WTC11 (cell line): Measurements from ENCODE around the gene RIC8B. TPM values are rescaled to one million over a fixed set of nuclear protein-coding genes. Genes with fewer than 3 reads are reported as not detected.
A peak's percentile ranks its signal among the peaks of the same experiment; 100 is the strongest.

Source experiments
- ATAC-seq: fragments of 200-7000 bp; cut with Tn5 transposase; 2 replicates; pipeline ENCODE4 v1.10.0; 2021; ENCODE audit warnings: mild to moderate bottlenecking, moderate library complexity
- CTCF ChIA-PET: fragments of 300-600 bp; sonication (Branson Sonifier 250); formaldehyde crosslinking; loops from one replicate; lab custom pipeline; 2021; ENCODE audit warnings: antibody characterized with exemption; lab: Charles Lee
- POLR2A ChIA-PET: fragments of 350-600 bp; sonication (Branson Sonifier 250); formaldehyde crosslinking; loops from one replicate; lab custom pipeline; 2021; ENCODE audit warnings: antibody characterized with exemption; lab: Charles Lee
- DNase-seq: peaks from one replicate; pipeline ENCODE4 v3.0.0; 2021; ENCODE audit warnings: low spot score
- H3K27ac Mint-ChIP-seq: 2 replicates; pipeline ENCODE4 v1.8.0; 2021; ENCODE audit warnings: mixed read lengths
- H3K27me3 Mint-ChIP-seq: 2 replicates; pipeline ENCODE4 v1.8.0; 2021; ENCODE audit warnings: low read depth, mild to moderate bottlenecking, moderate library complexity, mixed read lengths
- H3K36me3 Mint-ChIP-seq: 2 replicates; pipeline ENCODE4 v1.8.0; 2021; ENCODE audit warnings: mixed read lengths
- H3K4me1 Mint-ChIP-seq: 2 replicates; pipeline ENCODE4 v1.8.0; 2022; ENCODE audit warnings: mixed read lengths
- H3K4me3 Mint-ChIP-seq: 2 replicates; pipeline ENCODE4 v1.8.0; 2021; ENCODE audit warnings: mild to moderate bottlenecking, moderate library complexity, mixed read lengths
- H3K9me3 Mint-ChIP-seq: 2 replicates; pipeline ENCODE4 v1.8.0; 2021; ENCODE audit warnings: mixed read lengths
- CREB1 ChIP-seq: sonication (generic); formaldehyde crosslinking; IDR thresholded peaks from 2 replicates; pipeline ENCODE4 v1.8.0; 2023; ENCODE audit warnings: mild to moderate bottlenecking, missing genetic modification reagents
- EMX1 ChIP-seq: fragments of 250-450 bp; sonication (Bioruptor Pico); IDR thresholded peaks from 2 replicates; pipeline ENCODE4 v1.8.0; 2021; ENCODE audit warnings: mild to moderate bottlenecking
- FOXK1 ChIP-seq: sonication (generic); formaldehyde crosslinking; IDR thresholded peaks from 2 replicates; pipeline ENCODE4 v1.8.0; 2022; ENCODE audit warnings: mild to moderate bottlenecking, moderate library complexity, missing genetic modification reagents
- JUN ChIP-seq: sonication (generic); formaldehyde crosslinking; IDR thresholded peaks from 2 replicates; pipeline ENCODE4 v1.8.0; 2023; ENCODE audit warnings: mild to moderate bottlenecking, missing genetic modification reagents
- NFYB ChIP-seq: sonication (generic); formaldehyde crosslinking; conservative IDR thresholded peaks from 2 replicates; pipeline ENCODE4 v1.8.0; 2022; ENCODE audit warnings: low read depth, missing genetic modification reagents
- NR1H2 ChIP-seq: sonication (generic); formaldehyde crosslinking; IDR thresholded peaks from 2 replicates; pipeline ENCODE4 v1.9.0; 2021; ENCODE audit warnings: mild to moderate bottlenecking, moderate library complexity, missing genetic modification reagents
- SMAD3 ChIP-seq: sonication (generic); formaldehyde crosslinking; IDR thresholded peaks from 2 replicates; pipeline ENCODE4 v1.8.0; 2022; ENCODE audit warnings: missing genetic modification reagents, mild to moderate bottlenecking, borderline replicate concordance
- SOX15 ChIP-seq: fragments of 250-450 bp; sonication (Bioruptor Pico); IDR thresholded peaks from 2 replicates; pipeline ENCODE4 v1.9.0; 2021; ENCODE audit warnings: mild to moderate bottlenecking
- TCF7 ChIP-seq: sonication (generic); formaldehyde crosslinking; IDR thresholded peaks from 2 replicates; pipeline ENCODE4 v1.8.0; 2022; ENCODE audit warnings: mild to moderate bottlenecking, low read depth, missing genetic modification reagents, moderate library complexity
- ZNF138 ChIP-seq: sonication (generic); formaldehyde crosslinking; conservative IDR thresholded peaks from 2 replicates; pipeline ENCODE4 v1.8.1; 2022; ENCODE audit warnings: mild to moderate bottlenecking, moderate library complexity, missing genetic modification reagents
- ZNF219 ChIP-seq: sonication (generic); formaldehyde crosslinking; IDR thresholded peaks from 2 replicates; pipeline ENCODE4 v1.8.0; 2023; ENCODE audit warnings: missing genetic modification reagents, mild to moderate bottlenecking, borderline replicate concordance
- ZNF263 ChIP-seq: sonication (generic); formaldehyde crosslinking; IDR thresholded peaks from 2 replicates; pipeline ENCODE4 v1.8.1; 2022; ENCODE audit warnings: low read depth, mild to moderate bottlenecking, moderate library complexity, missing genetic modification reagents
- ZNF396 ChIP-seq: fragments of 250-450 bp; sonication (Bioruptor Pico); IDR thresholded peaks from 2 replicates; pipeline ENCODE4 v1.8.0; 2021; ENCODE audit warnings: mild to moderate bottlenecking, moderate library complexity, borderline replicate concordance
- ZNF416 ChIP-seq: fragments of 250-450 bp; sonication (Bioruptor Pico); IDR thresholded peaks from 2 replicates; pipeline ENCODE4 v1.9.0; 2021; ENCODE audit warnings: mild to moderate bottlenecking, inconsistent platforms
- ZNF671 ChIP-seq: fragments of 250-450 bp; sonication (Bioruptor Pico); IDR thresholded peaks from 2 replicates; pipeline ENCODE4 v1.8.0; 2021; ENCODE audit warnings: mild to moderate bottlenecking
- total RNA-seq: library from RNA; stranded (reverse); gene quantifications from 3 replicates; pipeline ENCODE4 v1.2.3, GENCODE V29; 2021
- TF ChIP-seq, protein P1 (sequence below): sonication (generic); formaldehyde crosslinking; IDR thresholded peaks from 2 replicates; pipeline ENCODE4 v1.8.0; 2023; ENCODE audit warnings: mild to moderate bottlenecking, missing genetic modification reagents
- TF ChIP-seq, protein P2 (sequence below): sonication (generic); formaldehyde crosslinking; IDR thresholded peaks from 2 replicates; pipeline ENCODE4 v1.8.0; 2023; ENCODE audit warnings: missing genetic modification reagents, mild to moderate bottlenecking, borderline replicate concordance
- TF ChIP-seq, protein P3 (sequence below): sonication (generic); formaldehyde crosslinking; conservative IDR thresholded peaks from 2 replicates; pipeline ENCODE4 v1.8.1; 2023; ENCODE audit warnings: mild to moderate bottlenecking, low read depth, missing genetic modification reagents, moderate library complexity
- TF ChIP-seq, protein P4 (sequence below): sonication (generic); formaldehyde crosslinking; IDR thresholded peaks from 2 replicates; pipeline ENCODE4 v1.8.1; 2022; ENCODE audit warnings: missing genetic modification reagents, borderline replicate concordance
- TF ChIP-seq, protein P5 (sequence below): sonication (generic); formaldehyde crosslinking; IDR thresholded peaks from 2 replicates; pipeline ENCODE4 v1.8.1; 2023; ENCODE audit warnings: mild to moderate bottlenecking, missing genetic modification reagents, moderate library complexity
- TF ChIP-seq, protein P6 (sequence below): sonication (generic); formaldehyde crosslinking; IDR thresholded peaks from 2 replicates; pipeline ENCODE4 v1.8.0; 2022; ENCODE audit warnings: mild to moderate bottlenecking, missing genetic modification reagents

The RIC8B gene
- total RNA-seq, 1 experiment from 2014 or later, result 20.2 TPM

DNA sequence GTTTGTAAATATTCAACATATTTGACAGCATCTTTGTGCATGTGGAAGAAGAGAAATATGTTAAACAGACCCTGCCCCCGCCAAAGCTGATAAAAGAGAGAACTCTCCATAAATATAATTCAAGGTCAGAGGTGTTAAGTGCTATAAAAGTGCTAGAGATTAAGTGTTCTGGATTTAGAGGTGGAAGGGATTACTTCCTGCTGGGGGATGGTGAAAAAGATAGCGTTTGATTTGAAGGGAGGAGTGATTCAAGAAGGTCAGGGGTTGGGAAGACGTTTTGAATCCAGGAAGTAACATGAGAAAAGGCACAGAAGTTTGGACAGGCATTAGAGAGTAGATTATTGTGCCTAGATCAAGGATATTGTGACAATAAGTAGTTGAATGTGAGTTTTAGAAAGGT is 30.2 kb downstream of the RIC8B start:
- Mint-ChIP-seq H3K4me3 (no peak overlapping the region), H3K27ac (peak overlapping the region; percentile 19), H3K4me1 (peaks cover 7% of the 10 kb centered on the region; the same call in 1 of the 2 replicates), H3K9me3 (no peaks in the 10 kb centered on the region), H3K36me3 (peaks cover 14% of the 10 kb centered on the region), H3K27me3 (no peaks in the 10 kb centered on the region)
- ATAC-seq, result no peak
- ChIA-PET POLR2A (no interaction called here), CTCF (no interaction called here)
- TF ChIP-seq SMAD3 (CRISPR knock-in tag), result no peak
- TF ChIP-seq, protein P1, sequence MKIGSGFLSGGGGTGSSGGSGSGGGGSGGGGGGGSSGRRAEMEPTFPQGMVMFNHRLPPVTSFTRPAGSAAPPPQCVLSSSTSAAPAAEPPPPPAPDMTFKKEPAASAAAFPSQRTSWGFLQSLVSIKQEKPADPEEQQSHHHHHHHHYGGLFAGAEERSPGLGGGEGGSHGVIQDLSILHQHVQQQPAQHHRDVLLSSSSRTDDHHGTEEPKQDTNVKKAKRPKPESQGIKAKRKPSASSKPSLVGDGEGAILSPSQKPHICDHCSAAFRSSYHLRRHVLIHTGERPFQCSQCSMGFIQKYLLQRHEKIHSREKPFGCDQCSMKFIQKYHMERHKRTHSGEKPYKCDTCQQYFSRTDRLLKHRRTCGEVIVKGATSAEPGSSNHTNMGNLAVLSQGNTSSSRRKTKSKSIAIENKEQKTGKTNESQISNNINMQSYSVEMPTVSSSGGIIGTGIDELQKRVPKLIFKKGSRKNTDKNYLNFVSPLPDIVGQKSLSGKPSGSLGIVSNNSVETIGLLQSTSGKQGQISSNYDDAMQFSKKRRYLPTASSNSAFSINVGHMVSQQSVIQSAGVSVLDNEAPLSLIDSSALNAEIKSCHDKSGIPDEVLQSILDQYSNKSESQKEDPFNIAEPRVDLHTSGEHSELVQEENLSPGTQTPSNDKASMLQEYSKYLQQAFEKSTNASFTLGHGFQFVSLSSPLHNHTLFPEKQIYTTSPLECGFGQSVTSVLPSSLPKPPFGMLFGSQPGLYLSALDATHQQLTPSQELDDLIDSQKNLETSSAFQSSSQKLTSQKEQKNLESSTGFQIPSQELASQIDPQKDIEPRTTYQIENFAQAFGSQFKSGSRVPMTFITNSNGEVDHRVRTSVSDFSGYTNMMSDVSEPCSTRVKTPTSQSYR, result no peak
- TF ChIP-seq JUN (CRISPR knock-in tag), result no peak
- TF ChIP-seq, protein P2, sequence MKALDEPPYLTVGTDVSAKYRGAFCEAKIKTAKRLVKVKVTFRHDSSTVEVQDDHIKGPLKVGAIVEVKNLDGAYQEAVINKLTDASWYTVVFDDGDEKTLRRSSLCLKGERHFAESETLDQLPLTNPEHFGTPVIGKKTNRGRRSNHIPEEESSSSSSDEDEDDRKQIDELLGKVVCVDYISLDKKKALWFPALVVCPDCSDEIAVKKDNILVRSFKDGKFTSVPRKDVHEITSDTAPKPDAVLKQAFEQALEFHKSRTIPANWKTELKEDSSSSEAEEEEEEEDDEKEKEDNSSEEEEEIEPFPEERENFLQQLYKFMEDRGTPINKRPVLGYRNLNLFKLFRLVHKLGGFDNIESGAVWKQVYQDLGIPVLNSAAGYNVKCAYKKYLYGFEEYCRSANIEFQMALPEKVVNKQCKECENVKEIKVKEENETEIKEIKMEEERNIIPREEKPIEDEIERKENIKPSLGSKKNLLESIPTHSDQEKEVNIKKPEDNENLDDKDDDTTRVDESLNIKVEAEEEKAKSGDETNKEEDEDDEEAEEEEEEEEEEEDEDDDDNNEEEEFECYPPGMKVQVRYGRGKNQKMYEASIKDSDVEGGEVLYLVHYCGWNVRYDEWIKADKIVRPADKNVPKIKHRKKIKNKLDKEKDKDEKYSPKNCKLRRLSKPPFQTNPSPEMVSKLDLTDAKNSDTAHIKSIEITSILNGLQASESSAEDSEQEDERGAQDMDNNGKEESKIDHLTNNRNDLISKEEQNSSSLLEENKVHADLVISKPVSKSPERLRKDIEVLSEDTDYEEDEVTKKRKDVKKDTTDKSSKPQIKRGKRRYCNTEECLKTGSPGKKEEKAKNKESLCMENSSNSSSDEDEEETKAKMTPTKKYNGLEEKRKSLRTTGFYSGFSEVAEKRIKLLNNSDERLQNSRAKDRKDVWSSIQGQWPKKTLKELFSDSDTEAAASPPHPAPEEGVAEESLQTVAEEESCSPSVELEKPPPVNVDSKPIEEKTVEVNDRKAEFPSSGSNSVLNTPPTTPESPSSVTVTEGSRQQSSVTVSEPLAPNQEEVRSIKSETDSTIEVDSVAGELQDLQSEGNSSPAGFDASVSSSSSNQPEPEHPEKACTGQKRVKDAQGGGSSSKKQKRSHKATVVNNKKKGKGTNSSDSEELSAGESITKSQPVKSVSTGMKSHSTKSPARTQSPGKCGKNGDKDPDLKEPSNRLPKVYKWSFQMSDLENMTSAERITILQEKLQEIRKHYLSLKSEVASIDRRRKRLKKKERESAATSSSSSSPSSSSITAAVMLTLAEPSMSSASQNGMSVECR (CRISPR knock-in tag), result no peak
- no peak for TF ChIP-seq ZNF263
- TF ChIP-seq ZNF671 (CRISPR knock-in tag), result no peak
- no peak for TF ChIP-seq ZNF138 (CRISPR knock-in tag)
- no peak for TF ChIP-seq ZNF219 (CRISPR knock-in tag)
- no peak for TF ChIP-seq EMX1 (CRISPR knock-in tag)
- no peak for TF ChIP-seq ZNF416
- TF ChIP-seq SOX15 (CRISPR knock-in tag), result no peak
- TF ChIP-seq NR1H2, result no peak
- TF ChIP-seq, protein P3, sequence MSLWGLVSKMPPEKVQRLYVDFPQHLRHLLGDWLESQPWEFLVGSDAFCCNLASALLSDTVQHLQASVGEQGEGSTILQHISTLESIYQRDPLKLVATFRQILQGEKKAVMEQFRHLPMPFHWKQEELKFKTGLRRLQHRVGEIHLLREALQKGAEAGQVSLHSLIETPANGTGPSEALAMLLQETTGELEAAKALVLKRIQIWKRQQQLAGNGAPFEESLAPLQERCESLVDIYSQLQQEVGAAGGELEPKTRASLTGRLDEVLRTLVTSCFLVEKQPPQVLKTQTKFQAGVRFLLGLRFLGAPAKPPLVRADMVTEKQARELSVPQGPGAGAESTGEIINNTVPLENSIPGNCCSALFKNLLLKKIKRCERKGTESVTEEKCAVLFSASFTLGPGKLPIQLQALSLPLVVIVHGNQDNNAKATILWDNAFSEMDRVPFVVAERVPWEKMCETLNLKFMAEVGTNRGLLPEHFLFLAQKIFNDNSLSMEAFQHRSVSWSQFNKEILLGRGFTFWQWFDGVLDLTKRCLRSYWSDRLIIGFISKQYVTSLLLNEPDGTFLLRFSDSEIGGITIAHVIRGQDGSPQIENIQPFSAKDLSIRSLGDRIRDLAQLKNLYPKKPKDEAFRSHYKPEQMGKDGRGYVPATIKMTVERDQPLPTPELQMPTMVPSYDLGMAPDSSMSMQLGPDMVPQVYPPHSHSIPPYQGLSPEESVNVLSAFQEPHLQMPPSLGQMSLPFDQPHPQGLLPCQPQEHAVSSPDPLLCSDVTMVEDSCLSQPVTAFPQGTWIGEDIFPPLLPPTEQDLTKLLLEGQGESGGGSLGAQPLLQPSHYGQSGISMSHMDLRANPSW (CRISPR knock-in tag), result no peak
- TF ChIP-seq TCF7 (CRISPR knock-in tag), result no peak
- TF ChIP-seq, protein P4, sequence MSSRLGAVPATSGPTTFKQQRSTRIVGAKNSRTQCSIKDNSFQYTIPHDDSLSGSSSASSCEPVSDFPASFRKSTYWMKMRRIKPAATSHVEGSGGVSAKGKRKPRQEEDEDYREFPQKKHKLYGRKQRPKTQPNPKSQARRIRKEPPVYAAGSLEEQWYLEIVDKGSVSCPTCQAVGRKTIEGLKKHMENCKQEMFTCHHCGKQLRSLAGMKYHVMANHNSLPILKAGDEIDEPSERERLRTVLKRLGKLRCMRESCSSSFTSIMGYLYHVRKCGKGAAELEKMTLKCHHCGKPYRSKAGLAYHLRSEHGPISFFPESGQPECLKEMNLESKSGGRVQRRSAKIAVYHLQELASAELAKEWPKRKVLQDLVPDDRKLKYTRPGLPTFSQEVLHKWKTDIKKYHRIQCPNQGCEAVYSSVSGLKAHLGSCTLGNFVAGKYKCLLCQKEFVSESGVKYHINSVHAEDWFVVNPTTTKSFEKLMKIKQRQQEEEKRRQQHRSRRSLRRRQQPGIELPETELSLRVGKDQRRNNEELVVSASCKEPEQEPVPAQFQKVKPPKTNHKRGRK (CRISPR knock-in tag), result no peak
- DNase-seq, result no peak

DNA sequence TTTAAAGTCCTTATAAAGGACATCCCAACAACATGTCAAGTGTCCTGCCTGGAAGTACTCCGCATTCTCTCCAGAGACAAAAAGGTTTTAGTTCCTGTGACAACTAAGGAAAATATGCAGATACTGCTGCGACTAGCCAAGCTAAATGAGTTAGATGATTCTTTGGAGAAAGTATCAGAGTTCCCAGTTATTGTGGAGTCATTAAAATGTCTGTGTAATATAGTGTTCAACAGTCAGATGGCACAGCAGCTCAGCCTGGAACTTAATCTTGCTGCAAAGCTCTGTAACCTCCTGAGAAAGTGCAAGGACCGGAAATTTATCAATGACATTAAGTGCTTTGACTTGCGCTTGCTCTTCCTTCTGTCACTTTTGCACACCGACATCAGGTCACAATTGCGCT is 40.2 kb downstream of the RIC8B start:
- ChIA-PET CTCF (no interaction called here), POLR2A (no interaction called here)
- Mint-ChIP-seq H3K36me3 (peaks cover 12% of the 10 kb centered on the region; the same call in 1 of the 2 replicates), H3K4me1 (peaks cover 32% of the 10 kb centered on the region), H3K27ac (no peak overlapping the region; the same call in 1 of the 2 replicates), H3K4me3 (no peak overlapping the region), H3K9me3 (no peaks in the 10 kb centered on the region), H3K27me3 (no peaks in the 10 kb centered on the region)
- DNase-seq (no peak), ATAC-seq (no peak)
- TF ChIP-seq CREB1 (CRISPR knock-in tag) (no peak), NFYB (CRISPR knock-in tag) (no peak), ZNF396 (CRISPR knock-in tag) (no peak), FOXK1 (CRISPR knock-in tag) (no peak)
- TF ChIP-seq, protein P5, sequence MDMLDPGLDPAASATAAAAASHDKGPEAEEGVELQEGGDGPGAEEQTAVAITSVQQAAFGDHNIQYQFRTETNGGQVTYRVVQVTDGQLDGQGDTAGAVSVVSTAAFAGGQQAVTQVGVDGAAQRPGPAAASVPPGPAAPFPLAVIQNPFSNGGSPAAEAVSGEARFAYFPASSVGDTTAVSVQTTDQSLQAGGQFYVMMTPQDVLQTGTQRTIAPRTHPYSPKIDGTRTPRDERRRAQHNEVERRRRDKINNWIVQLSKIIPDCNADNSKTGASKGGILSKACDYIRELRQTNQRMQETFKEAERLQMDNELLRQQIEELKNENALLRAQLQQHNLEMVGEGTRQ (CRISPR knock-in tag), result no peak
- TF ChIP-seq, protein P6, sequence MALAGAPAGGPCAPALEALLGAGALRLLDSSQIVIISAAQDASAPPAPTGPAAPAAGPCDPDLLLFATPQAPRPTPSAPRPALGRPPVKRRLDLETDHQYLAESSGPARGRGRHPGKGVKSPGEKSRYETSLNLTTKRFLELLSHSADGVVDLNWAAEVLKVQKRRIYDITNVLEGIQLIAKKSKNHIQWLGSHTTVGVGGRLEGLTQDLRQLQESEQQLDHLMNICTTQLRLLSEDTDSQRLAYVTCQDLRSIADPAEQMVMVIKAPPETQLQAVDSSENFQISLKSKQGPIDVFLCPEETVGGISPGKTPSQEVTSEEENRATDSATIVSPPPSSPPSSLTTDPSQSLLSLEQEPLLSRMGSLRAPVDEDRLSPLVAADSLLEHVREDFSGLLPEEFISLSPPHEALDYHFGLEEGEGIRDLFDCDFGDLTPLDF (CRISPR knock-in tag), result no peak
- TF ChIP-seq, protein P4 (CRISPR knock-in tag), result no peak
